HCT116 (cell line): ENCODE measurements around the gene FARP1. TPM values are rescaled to one million over a fixed set of nuclear protein-coding genes. Genes with fewer than 3 reads are reported as not detected.

Source experiments
- ATAC-seq: fragments of 200-7000 bp; cut with Tn5 transposase; 2 replicates; pipeline ENCODE4 v1.9.1; 2020; ENCODE audit warnings: mild to moderate bottlenecking, moderate library complexity
- BruUV-seq: library from RNA; stranded (reverse); fragments of 400-500 nt; replicated peaks from 2 replicates; lab custom pipeline; 2021; lab: Mats Ljungman, UMichigan
- CTCF ChIA-PET: fragments of 300-600 bp; sonication (Branson Sonifier 250); formaldehyde crosslinking; loops from one replicate; lab custom pipeline; 2021; ENCODE audit warnings: antibody characterized with exemption; lab: Charles Lee
- POLR2A ChIA-PET: fragments of 300-600, 350-600 bp; sonication (Branson Sonifier 250); formaldehyde crosslinking; loops from one replicate; lab custom pipeline; 2021; ENCODE audit warnings: antibody characterized with exemption; lab: Charles Lee
- RAD21 ChIA-PET, 2 experiments: fragments of 300-600 bp; sonication (Branson Sonifier 250); formaldehyde crosslinking; loops; one replicate each; lab custom pipeline; 2023; ENCODE audit warnings: low total read pairs in 2 of 2; ENCODE audit not compliant: uncharacterized antibody in 2 of 2, unreplicated experiment in 2 of 2, low non-redundant PET in 1 of 2; lab: Charles Lee
- DNase-seq: peaks from one replicate; pipeline ENCODE4 v3.0.0-alpha.2; 2010; ENCODE audit warnings: low read depth, low spot score
- H2AFZ ChIP-seq: fragments of 200-600 bp; shearing (Covaris generic), sonication (generic); 2 replicates; pipeline ENCODE4 v1.6.1; 2017; ENCODE audit warnings: low read depth, mixed run types, mixed read lengths, antibody characterized with exemption, low read length; ENCODE audit not compliant: poor library complexity, severe bottlenecking
- H3K27ac ChIP-seq: 2 replicates; pipeline ENCODE4 v1.5.1; 2012; ENCODE audit warnings: low read depth, low read length
- H3K27me3 ChIP-seq: fragments of 200-600 bp; sonication (generic); 2 replicates; pipeline ENCODE4 v1.6.1; 2016; ENCODE audit warnings: mixed run types, low read length, mixed read lengths; ENCODE audit not compliant: insufficient read depth
- H3K36me3 ChIP-seq, 2 experiments: fragments of 200-500 bp in 1 of 2; fragments of 200-600 bp in 1 of 2; sonication (Bioruptor generic) in 1 of 2; sonication (generic) in 1 of 2; 2 replicates each; pipeline versions ENCODE4 v1.5.1 to v1.6.1; 2014 to 2016; ENCODE audit warnings: low read length in 2 of 2, inconsistent platforms in 1 of 2, mixed read lengths in 1 of 2, mixed run types in 1 of 2; ENCODE audit not compliant: insufficient read depth in 2 of 2, control insufficient read depth in 1 of 2
- H3K4me1 ChIP-seq, 2 experiments: fragments of 200-600 bp in 1 of 2; sonication (generic) in 1 of 2; 2 replicates each; pipeline versions ENCODE4 v1.5.1 to v1.6.1; 2012 to 2017; ENCODE audit warnings: low read length in 2 of 2, inconsistent platforms in 1 of 2, mild to moderate bottlenecking in 1 of 2, mixed read lengths in 1 of 2, mixed run types in 1 of 2, moderate library complexity in 1 of 2; ENCODE audit not compliant: insufficient read depth in 2 of 2, control insufficient read depth in 1 of 2
- H3K4me2 ChIP-seq: fragments of 200-600 bp; sonication (generic); 2 replicates; pipeline ENCODE4 v1.6.1; 2017; ENCODE audit warnings: mixed run types, low read length, mixed read lengths
- H3K4me3 ChIP-seq, 2 experiments: fragments of 200-600 bp in 1 of 2; sonication (generic) in 1 of 2; replicated peaks in 1 of 2; 2 replicates each; pipeline ENCODE4 v1.5.1; 2011 to 2016; ENCODE audit warnings: low read length in 2 of 2, control low read depth in 1 of 2, low read depth in 1 of 2, mild to moderate bottlenecking in 1 of 2, mixed read lengths in 1 of 2, mixed run types in 1 of 2
- H3K79me2 ChIP-seq: fragments of 200-600 bp; sonication (generic); 2 replicates; pipeline ENCODE4 v1.6.1; 2017; ENCODE audit warnings: mild to moderate bottlenecking, mixed run types, low read length, moderate library complexity, mixed read lengths; ENCODE audit not compliant: insufficient read depth
- H3K9ac ChIP-seq: fragments of 200-600 bp; sonication (generic); 2 replicates; pipeline ENCODE4 v1.6.1; 2016; ENCODE audit warnings: low read length, mixed read lengths
- H3K9me2 ChIP-seq: fragments of 200-600 bp; sonication (generic), shearing (Covaris generic); 2 replicates; pipeline ENCODE4 v1.6.1; 2017; ENCODE audit warnings: mixed run types, mild to moderate bottlenecking, moderate library complexity; ENCODE audit not compliant: insufficient read depth
- H3K9me3 ChIP-seq, 2 experiments: fragments of 200-500 bp in 1 of 2; fragments of 200-600 bp in 1 of 2; sonication (Bioruptor generic) in 1 of 2; sonication (generic) in 1 of 2; 2 replicates each; pipeline ENCODE4 v1.6.1; 2014 to 2017; ENCODE audit warnings: low read length in 2 of 2, mixed read lengths in 2 of 2, inconsistent platforms in 1 of 2, low read depth in 1 of 2, mild to moderate bottlenecking in 1 of 2, mixed run types in 1 of 2, moderate library complexity in 1 of 2; ENCODE audit not compliant: control insufficient read depth in 1 of 2, insufficient read depth in 1 of 2
- H4K20me1 ChIP-seq: fragments of 200-600 bp; sonication (generic), shearing (Covaris generic); 2 replicates; pipeline ENCODE4 v1.6.1; 2017; ENCODE audit warnings: mixed run types, mild to moderate bottlenecking, moderate library complexity; ENCODE audit not compliant: insufficient read depth
- ELF1 ChIP-seq: IDR thresholded peaks from 2 replicates; pipeline ENCODE4 v1.6.1; 2012; ENCODE audit warnings: low read depth, borderline replicate concordance
- FOSL1 ChIP-seq: IDR thresholded peaks from 2 replicates; pipeline ENCODE4 v1.6.1; 2012; ENCODE audit warnings: low read depth
- POLR2AphosphoS5 ChIP-seq: IDR thresholded peaks from 2 replicates; pipeline ENCODE4 v1.6.1; 2011; ENCODE audit warnings: mild to moderate bottlenecking, low read depth, low read length, moderate library complexity
- RAD21 ChIP-seq: IDR thresholded peaks from 2 replicates; pipeline ENCODE4 v1.6.1; 2012; ENCODE audit warnings: low read depth, mild to moderate bottlenecking
- SIN3A ChIP-seq: IDR thresholded peaks from 2 replicates; pipeline ENCODE4 v1.6.1; 2012; ENCODE audit warnings: low read depth
- SRF ChIP-seq: IDR thresholded peaks from 2 replicates; pipeline ENCODE4 v1.6.1; 2012; ENCODE audit warnings: low read depth
- YY1 ChIP-seq: IDR thresholded peaks from 2 replicates; pipeline ENCODE4 v1.6.1; 2011; ENCODE audit warnings: low read length, low read depth, moderate library complexity, mild to moderate bottlenecking; ENCODE audit not compliant: insufficient replicate concordance; ENCODE audit errors: extremely low read depth
- intact Hi-C: fragments of 100-400 bp; cut with micrococcal nuclease; formaldehyde crosslinking; loops from 2 replicates; pipeline ENCODE4 v1.10.0; 2022
- total RNA-seq: library from RNA; stranded (reverse); gene quantifications from one replicate; pipeline ENCODE4 v1.2.1, GENCODE V29; 2021; ENCODE audit not compliant: unreplicated experiment

Gene FARP1
- total RNA-seq, 1 experiment from 2014 or later, result 30.5 TPM

GRCh38 chr13:98276486-98276885 is 133.6 kb downstream of the FARP1 start:
- POLR2A ChIA-PET, result no interaction called here
- CTCF ChIA-PET, result no interaction called here
- no peak for DNase-seq

GRCh38 chr13:98278068-98278724 is 135.3 kb downstream of the FARP1 start:
- no peak overlapping the region for H2AFZ ChIP-seq
- no peaks in the 10 kb centered on the region for H3K9me3 ChIP-seq
- no TSS peak for BruUV-seq
- no peak overlapping the region for H3K4me3 ChIP-seq
- no peaks in the 10 kb centered on the region for H3K27me3 ChIP-seq
- intact Hi-C loops, result no loop called here
- H3K9me2 ChIP-seq, result no peaks in the 10 kb centered on the region
- no peaks in the 10 kb centered on the region for H3K36me3 ChIP-seq
- CTCF ChIA-PET, result no interaction called here
- no peaks in the 10 kb centered on the region for H3K79me2 ChIP-seq
- ATAC-seq (no peak), DNase-seq (no peak)
- TF ChIP-seq FOSL1 (no peak), POLR2AphosphoS5 (no peak)
- H3K4me1 ChIP-seq, result no peaks in the 10 kb centered on the region
- H3K27ac ChIP-seq, result no peak overlapping the region
- POLR2A ChIA-PET, result no interaction called here
- no peak overlapping the region for H3K9ac ChIP-seq
- no peaks in the 10 kb centered on the region for H4K20me1 ChIP-seq
- H3K4me2 ChIP-seq, result no peak overlapping the region
- RAD21 ChIA-PET, result no interaction called here

More at GRCh38 chr13:98276486-98276885, 133.6 kb downstream of the FARP1 start:
- intact Hi-C loops, result no loop called here
- Histone ChIP-seq H3K9me2 (no peaks in the 10 kb centered on the region), H3K27ac (no peak overlapping the region), H4K20me1 (no peaks in the 10 kb centered on the region), H3K9ac (no peak overlapping the region), H3K4me2 (no peak overlapping the region), H2AFZ (no peak overlapping the region), H3K27me3 (no peaks in the 10 kb centered on the region), H3K79me2 (no peaks in the 10 kb centered on the region), H3K4me3 (no peak overlapping the region), H3K4me1 (no peaks in the 10 kb centered on the region), H3K36me3 (no peaks in the 10 kb centered on the region), H3K9me3 (no peaks in the 10 kb centered on the region)
- TF ChIP-seq ELF1, result no peak
- TF ChIP-seq POLR2AphosphoS5, result no peak
- TF ChIP-seq YY1, result no peak
- TF ChIP-seq RAD21, result no peak
- no peak for TF ChIP-seq SIN3A
- no peak for TF ChIP-seq SRF
- no peak for TF ChIP-seq FOSL1
- RAD21 ChIA-PET, result no interaction called here
- no peak for ATAC-seq
- no TSS peak for BruUV-seq
